GM19239 (cell line): ENCODE measurements around the gene ZNF407.
A peak's percentile ranks its signal among the peaks of the same experiment; 100 is the strongest.
"Not testable (repeated sequence)": the region's sequence is repeated elsewhere in the genome, so short reads cannot be mapped to it uniquely, and the experiment has no call there.

ENCODE experiments used
- DNase-seq: peaks from one replicate; pipeline ENCODE4 v3.0.0; 2011; ENCODE audit warnings: low spot score; ENCODE audit not compliant: insufficient read length
- FAIRE-seq: peaks from 2 replicates; lab custom pipeline; 2011; peaks lifted over from hg19 to GRCh38; lab: Jason Lieb, UNC

The ZNF407 gene

GRCh38 chr18:74947417-74947816, 349.7 kb downstream of the ZNF407 start:
- DNase-seq (no peak), FAIRE-seq (no peak)

DNA sequence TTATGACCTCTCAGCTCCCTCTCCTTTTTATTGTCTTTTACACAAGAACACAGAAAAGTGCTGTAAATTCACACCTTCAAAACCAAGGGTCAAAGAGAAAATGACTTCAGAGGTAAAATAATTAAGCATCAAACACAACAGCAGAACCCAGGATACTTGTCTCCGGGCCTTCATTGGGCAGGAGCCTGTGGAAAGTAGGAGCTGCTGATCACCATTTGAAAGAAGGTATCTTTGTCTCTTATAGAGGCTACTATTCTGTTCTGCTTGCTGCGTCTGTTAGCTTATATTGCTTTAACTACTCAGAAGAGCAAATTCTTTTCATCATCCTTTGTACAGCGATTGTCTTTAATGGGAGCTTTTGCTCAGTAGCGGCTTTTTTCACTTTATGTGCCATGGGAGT, 350.2 kb downstream of the ZNF407 start:
- FAIRE-seq = peak; percentile 28
- DNase-seq = no peak

- no peak for DNase-seq
- no peak for FAIRE-seq
Observed at GRCh38 chr18:74949611-74950010, 351.9 kb downstream of the ZNF407 start.

- DNase-seq (no peak), FAIRE-seq (no peak)
Observed at GRCh38 chr18:74950479-74950878, 352.8 kb downstream of the ZNF407 start.

DNA sequence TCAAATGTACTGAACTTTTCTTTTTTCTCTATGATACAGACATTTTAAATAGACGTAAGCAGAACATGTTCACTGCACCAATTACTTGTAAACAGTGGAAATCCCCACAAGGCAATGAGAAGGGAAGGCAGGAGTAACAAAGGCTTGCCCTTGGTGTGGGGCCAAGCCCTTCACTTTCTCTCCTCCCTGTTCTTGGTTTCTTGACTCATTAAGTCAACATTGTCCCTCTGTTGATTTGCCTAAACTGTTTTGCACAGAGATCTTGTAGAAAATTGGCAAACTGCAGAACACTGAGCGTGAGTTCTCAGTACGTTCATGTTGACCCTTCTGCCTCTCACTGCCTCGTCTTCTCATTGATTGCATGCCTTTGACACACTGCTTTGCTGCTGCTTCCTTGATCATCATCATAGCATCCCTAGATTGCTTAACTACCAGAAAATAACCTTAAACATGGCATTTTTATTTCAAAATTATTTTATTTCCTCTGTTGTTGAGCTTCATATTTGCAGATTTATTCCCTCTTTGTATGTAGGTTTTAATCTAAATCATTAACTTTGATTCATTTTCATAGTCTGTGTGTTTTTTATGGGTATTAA, 353.6 kb downstream of the ZNF407 start:
- DNase-seq (no peak), FAIRE-seq (no peak)

- FAIRE-seq (no peak), DNase-seq (no peak)
Observed at GRCh38 chr18:74957588-74958224, 360.0 kb downstream of the ZNF407 start.

DNA sequence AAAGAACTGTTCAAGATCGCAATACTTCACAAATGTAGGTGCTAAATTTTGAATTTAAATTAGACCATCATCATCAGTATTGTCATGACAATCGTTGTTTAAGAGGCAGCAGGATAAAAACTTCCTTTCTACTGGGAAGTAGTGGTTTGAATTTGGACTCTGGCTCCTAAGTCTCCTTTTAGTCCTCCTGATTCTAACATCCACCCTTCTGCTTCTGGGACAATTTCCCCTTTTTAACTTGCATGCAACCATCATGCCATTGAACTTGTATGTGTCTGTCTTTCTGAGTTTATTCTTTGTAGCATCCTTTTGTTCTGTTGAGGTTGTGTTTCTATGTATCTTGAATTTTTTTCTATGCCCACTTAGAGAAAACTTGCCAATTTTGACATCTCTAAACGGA, 361.5 kb downstream of the ZNF407 start:
- no peak for FAIRE-seq
- no peak for DNase-seq

DNA sequence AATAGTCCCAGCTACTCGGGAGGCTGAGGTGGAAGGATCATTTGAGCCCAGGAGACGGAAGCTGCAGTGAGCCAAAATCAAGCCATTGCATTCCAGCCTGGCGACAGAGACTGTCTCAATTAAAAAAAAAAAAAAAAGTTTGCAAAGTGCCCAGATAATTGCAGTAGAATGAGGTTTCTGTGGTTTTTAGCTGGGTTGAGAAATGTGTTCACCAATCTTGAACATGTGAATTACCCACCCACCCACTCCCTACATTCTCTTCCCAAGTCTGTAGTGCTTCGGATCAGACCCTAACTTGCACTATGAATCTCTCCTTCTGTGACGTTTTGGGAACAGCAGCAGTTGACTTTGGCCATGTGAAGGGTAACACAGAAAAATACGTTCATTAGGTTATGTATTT, 363.9 kb downstream of the ZNF407 start:
- FAIRE-seq (no peak), DNase-seq (no peak)

GRCh38 chr18:74963820-74964446, 366.3 kb downstream of the ZNF407 start:
- peak; percentile 71 for FAIRE-seq

GRCh38 chr18:74965682-74966081, 368.0 kb downstream of the ZNF407 start:
- DNase-seq = no peak
- FAIRE-seq = no peak

More at GRCh38 chr18:74963820-74964446, 366.3 kb downstream of the ZNF407 start:
- DNase-seq = peak; percentile 16

DNA sequence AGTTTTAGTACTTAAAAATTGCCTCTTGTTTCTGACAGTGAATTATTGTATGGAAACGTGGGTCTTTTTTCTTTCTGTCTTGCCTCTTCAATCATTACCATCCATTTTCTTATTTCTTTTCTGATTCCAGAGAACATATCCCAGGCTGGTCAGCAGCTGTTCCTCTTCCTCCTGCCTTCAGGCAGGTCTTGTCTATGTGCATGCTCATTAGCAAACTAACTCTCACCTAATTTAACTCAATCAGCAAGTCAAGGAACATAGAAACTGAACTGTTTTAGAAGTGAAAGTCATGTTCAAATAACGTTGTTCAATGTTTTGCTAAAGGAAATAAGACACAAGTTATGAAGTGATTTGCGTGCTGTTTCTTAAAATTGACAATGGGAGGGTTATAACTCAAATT, 369.8 kb downstream of the ZNF407 start:
- no peak for DNase-seq
- no peak for FAIRE-seq

- no peak for FAIRE-seq
- no peak for DNase-seq
Observed at GRCh38 chr18:74967979-74968378, 370.3 kb downstream of the ZNF407 start.

DNA sequence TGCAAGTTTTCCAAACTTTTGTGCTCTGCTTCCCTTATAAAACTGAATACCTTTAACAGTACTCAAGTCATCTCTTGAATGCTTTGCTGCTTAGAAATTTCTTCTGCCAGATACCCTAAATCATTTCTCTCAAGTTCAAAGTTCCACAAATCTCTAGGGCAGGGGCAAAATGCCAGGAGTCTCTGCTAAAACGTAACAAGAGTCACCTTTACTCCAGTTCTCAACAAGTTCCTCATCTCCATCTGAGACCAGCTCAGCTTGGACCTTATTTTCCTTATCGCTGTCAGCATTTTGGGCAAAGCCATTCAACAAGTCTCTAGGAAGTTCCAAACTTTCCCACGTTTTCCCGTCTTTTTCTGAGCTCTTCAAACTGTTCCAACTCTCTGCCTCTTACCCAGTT, 373.7 kb downstream of the ZNF407 start:
- not testable (repeated sequence) for DNase-seq, FAIRE-seq

- DNase-seq, FAIRE-seq: not testable (repeated sequence)
Observed at GRCh38 chr18:74971776-74972175, 374.1 kb downstream of the ZNF407 start.

DNA sequence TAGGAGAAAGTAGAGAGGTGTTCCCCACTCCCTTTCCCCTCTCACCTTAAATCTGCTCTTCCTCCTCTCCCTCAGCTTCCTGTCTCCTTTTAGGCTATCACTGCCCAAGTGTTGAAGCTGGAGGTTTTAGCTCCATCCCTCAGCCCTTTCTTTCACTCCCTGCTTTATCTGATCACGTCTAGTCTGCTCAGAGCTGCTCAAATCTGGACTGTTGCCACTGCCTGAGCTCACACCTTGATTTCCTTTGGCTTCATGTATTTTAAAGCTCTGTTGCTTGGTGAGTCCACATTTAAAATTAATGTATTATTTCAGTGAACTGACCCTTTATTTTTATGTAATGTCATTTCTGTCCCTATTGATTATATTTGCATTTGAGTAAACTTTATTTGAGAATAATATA, 374.7 kb downstream of the ZNF407 start:
- DNase-seq (no peak), FAIRE-seq (no peak)

DNA sequence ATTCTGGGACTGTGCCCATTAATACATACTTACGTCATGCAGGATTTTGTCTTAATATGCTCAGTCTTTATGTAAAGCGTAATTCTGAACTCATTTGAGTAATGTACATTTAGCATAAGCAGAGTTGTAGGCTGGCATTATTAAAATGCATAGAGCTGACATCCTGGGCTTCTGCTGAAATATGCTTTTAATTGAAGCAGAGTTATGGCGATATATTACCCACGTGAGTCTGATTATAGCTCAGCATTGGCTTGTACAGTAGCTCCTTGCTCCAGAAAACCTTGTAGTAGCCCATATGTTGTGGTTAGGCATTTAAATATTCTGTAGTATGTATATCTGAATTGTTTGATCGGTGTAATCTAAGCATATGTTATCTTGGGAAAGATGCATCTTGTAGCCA, 377.3 kb downstream of the ZNF407 start:
- no peak for DNase-seq
- FAIRE-seq = no peak

DNA sequence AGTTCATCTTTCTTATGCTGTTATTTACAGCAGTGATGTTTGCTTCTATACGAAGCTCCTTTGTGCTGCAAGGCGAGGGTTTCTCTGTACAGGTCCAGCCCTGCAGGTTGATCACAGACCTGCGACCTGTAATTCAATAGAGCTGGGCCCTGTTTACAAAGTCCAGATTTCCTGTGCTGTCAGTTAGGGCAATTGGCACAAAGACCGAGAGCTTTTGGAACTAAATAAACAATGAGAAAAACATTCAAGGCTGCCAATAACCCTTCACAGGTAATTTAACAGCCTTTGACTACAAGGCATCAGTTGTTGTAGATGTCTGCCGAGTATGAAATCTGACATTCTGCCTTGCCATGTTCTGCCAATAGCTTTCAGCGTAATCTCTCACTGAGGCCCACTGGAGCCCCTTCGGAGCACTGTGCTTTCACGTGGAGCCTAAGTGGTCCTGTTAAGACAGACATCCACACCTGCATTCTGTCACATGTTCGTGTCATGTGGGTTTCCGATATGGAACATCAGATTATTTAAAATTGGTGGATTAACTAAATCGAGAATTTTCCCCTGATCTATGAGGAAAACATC, 378.8 kb downstream of the ZNF407 start:
- DNase-seq = no peak
- no peak for FAIRE-seq

DNA sequence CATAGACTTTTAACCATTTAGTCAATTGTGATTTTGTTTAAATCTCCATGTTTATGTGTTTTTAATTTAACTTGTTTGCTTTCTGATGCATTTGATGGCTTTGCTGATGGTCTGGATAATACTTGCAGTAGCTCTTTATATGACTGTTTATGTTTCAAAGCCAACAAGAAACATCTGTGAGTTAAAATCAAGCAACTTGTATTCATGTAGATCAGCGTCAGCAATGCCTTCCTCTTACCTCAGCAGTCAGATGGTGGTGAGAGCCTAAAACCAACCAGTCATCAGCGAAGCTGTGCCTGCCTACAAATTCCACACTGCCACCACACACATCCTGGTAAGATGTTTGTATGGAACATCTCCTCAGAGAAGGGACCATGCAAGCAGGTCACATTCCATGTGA, 379.4 kb downstream of the ZNF407 start:
- DNase-seq (no peak), FAIRE-seq (no peak)

- FAIRE-seq = no peak
- DNase-seq = no peak
Observed at GRCh38 chr18:74980669-74981068, 383.0 kb downstream of the ZNF407 start.

- DNase-seq (no peak), FAIRE-seq (no peak)
Observed at GRCh38 chr18:74981476-74981875, 383.8 kb downstream of the ZNF407 start.

- FAIRE-seq = no peak
- DNase-seq = no peak
Observed at GRCh38 chr18:74982946-74983635, 385.4 kb downstream of the ZNF407 start.
